GM19467 (cell line): ENCODE data around the gene SDF2.

Source experiments
- ATAC-seq: cut with Tn5 transposase; IDR thresholded peaks from one replicate; pipeline ENCODE4 v1.9.1; 2021; ENCODE audit warnings: mild to moderate bottlenecking, moderate library complexity; ENCODE audit not compliant: unreplicated experiment

The SDF2 gene, protein sequence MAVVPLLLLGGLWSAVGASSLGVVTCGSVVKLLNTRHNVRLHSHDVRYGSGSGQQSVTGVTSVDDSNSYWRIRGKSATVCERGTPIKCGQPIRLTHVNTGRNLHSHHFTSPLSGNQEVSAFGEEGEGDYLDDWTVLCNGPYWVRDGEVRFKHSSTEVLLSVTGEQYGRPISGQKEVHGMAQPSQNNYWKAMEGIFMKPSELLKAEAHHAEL

GRCh38 chr17:28661635-28662526, at the start of gene SDF2, which contains the start of gene SUPT6H:
TSS of gene SDF2 (minus strand) at chr17:28661906. CDS start at chr17:28661876, 30 bp downstream.
TSS of gene SUPT6H (plus strand) at chr17:28662205. CDS start at chr17:28673402, 11,197 bp downstream.
- peak; percentile 60 for ATAC-seq

- peak; percentile 68 for ATAC-seq
Measured at GRCh38 chr17:28710861-28711722, 49.4 kb upstream of the SDF2 start.

DNA sequence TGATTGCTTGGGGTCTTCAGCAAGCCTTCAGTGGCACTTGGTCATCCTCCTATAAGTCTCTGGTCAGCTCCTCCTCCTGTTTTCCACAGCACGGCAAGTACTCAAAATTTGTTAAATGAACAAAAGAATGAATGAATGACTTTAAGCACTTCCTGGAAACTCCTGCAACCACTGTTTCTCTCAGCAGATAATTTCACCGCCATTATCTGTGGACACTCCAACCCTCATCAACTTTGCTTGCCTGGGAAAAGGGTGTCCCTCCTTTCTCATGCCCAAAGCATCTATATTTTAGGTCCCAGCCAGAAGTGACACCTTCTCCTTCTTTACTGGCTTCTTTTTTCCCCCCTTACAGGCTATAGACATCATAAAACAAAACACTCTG, 45.6 kb upstream of the SDF2 start:
- no peak for ATAC-seq

- no peak for ATAC-seq
Measured at GRCh38 chr17:28706471-28707338, 45.0 kb upstream of the SDF2 start.

DNA sequence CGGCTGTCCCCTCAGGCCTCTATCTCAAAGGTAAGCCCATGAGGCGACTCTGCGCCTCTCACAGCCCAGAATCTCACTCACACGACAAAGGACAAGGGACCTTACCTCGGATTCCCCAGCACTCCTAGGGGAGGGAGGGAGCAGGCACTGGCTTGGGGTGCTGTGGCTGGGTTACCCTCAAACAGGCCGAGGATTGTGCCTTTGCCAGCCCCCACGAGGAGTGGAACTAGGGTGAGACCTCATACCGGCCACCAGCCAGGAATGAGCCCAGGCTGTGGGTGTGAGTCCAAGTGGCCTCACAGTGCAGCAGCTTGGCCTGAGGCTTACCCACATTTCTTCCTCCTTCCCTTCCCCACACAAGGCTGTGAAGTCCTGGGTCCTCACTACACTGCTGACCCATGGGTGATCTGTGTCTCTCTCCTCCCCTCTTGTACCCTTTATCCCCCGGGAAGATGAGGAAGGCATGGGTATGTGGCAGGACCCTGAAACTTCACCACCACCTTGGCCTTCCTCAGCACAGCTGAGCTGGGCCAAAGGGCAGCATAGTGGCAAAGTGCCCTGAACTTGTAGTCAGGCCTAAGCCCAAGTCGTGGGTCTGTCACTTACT, 44.1 kb upstream of the SDF2 start:
- ATAC-seq: no peak

- no peak for ATAC-seq
Measured at GRCh38 chr17:28705074-28705659, 43.5 kb upstream of the SDF2 start.

GRCh38 chr17:28704219-28704858, 42.6 kb upstream of the SDF2 start:
- ATAC-seq: no peak

GRCh38 chr17:28703552-28704218, 42.0 kb upstream of the SDF2 start:
- ATAC-seq: no peak

DNA sequence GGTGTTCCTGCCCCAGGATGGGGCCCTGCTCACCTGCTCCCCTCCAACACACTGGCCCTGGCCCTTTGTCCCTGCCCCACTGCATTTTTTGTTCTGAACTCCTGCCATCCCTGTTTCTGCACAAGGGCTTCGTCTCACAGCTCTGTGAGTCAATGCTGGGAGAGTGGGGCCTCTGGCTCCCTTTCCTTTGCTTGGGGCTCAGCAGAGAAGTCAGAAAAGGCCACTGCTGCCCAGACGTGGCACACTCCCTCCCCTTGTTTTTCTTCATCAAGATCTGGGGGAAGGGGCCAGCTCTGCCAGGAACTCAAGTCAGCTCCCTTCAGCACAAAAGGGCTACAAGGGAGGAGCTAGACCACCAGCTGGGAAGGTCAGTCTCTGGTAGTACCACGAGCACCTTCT, 41.0 kb upstream of the SDF2 start:
- no peak for ATAC-seq

DNA sequence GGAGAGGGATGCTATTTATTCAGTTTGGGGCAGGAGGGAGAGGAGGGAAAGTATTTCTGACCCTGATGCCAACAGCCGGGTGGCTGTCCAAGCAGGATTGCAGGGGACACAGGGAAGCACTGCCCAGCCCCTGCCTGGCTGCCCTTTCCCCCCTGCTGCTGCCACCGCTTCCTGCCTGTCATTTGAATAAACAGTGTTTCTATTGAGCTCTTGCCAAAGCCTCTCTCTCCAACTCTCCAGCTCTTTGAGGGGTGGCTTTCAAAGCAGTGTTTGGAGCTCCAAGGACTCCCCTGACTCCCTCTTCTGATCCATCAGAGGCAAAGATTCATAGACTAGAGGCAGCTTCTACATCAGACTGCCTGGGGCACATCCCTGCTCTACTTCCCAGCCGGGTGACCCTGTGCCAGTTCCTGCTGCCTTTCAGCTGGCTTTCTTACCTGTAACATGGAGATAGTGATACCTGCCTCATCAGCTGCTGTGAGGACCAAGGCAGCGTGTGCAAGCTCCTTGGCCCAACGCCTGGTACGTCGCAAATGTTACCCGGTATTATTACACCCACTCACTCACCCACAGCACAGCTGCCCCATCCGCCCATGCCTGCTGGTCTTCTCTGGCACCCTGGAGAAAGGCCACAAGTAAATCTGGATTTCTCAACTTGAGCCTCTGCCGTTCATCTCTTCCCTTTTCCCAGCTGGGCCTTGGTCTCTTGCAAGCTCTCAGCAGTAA, 40.5 kb upstream of the SDF2 start:
- ATAC-seq: no peak

- no peak for ATAC-seq
Measured at GRCh38 chr17:28700830-28701492, 39.3 kb upstream of the SDF2 start.

DNA sequence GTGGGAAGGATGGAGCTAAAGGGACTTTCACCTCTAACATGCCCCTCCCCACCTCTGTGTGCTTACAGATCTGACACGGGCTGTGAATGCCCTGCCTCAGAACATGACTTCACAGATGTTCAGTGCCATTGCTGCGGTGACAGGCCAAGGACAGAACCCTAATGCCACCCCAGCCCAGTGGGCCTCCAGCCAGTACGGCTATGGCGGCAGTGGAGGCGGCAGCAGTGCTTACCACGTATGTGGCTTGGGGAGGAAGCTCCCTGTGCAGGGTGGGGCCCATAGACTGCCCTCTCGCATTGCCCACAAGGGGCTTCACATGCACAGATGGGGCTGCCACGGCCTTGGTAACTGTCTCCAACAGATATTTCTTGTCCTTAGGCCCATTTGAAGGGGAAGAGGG, 38.6 kb upstream of the SDF2 start:
- ATAC-seq: no peak

DNA sequence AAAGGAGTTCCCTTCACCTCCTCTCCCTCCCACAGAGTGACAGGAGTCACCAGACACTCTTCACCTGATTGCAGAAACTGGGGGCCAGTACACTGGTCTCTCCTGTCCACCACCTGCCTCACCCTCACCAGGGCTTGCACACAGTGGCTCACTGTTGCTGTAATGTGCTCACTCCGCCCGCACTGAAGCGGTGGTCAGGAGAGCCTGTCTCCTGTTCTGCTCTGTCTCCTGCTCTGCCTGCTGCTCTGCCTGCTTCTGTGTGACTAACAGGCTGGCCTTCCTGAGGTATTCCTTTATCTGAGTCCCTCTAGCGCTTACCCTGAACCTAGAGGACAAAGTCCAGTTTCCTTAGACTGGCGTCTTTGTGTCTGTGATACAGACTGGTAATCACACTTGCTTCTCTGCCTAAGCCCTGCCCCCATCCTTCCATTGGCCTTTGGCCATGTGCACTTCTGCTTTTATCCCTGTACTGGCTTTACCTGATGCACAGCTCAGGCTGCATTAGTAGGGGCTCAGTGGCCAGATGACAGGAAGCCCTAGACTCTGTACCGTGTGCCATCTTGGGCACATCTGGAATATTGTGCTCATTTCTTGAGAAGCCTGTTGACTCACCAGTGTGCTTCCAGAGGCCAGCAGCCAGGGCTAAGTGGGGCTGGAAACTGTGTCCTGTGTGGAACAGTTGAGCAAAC, 36.7 kb upstream of the SDF2 start:
- no peak for ATAC-seq

DNA sequence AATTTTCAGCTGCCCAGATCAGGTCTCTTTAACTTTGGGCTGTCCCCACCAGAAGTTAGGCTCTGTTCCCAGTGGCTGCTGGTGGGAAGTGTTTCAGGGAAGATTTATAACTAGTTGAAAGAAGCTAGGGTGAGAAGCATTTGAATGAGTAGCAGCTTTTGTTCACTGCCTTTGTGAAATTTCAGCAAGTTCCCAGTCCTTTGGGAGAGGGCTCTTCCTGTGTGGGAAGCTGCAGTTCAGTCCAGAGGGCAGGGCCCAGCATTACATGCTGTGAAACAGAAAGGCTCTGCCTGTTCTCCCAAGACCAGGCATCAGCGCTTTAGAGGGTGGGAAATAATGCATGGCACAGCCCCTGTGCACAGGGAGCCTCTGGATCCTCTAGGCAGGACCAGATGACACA, 32.2 kb upstream of the SDF2 start:
- ATAC-seq: no peak

DNA sequence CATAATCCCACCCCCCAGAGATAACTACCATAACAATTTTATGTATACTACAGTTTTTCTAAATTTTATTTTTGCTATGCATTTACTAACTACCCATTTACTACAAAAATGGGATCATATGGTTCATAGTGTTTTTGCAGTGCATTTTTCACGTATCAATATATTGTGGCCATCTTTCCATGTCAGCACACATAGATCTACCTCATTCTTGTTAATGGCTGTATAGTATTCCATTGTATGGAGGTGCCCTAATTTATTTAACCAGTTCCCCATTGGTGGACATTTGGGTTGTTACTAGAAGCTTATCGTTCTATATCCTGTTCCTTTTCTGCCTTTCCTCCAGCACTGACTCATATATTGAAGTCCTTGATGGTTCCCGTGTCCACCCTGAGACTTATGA, 27.3 kb upstream of the SDF2 start:
- no peak for ATAC-seq

GRCh38 chr17:28688481-28688880, 26.8 kb upstream of the SDF2 start:
- ATAC-seq: no peak

GRCh38 chr17:28686296-28686695, 24.6 kb upstream of the SDF2 start:
- ATAC-seq: no peak
